RPMI8226 (cell line): Measurements from ENCODE around the gene CDK5R1.

Experiments used
- DNase-seq: peaks from one replicate; pipeline ENCODE4 v3.0.0-alpha.2; 2015

CDK5R1 gene

DNA sequence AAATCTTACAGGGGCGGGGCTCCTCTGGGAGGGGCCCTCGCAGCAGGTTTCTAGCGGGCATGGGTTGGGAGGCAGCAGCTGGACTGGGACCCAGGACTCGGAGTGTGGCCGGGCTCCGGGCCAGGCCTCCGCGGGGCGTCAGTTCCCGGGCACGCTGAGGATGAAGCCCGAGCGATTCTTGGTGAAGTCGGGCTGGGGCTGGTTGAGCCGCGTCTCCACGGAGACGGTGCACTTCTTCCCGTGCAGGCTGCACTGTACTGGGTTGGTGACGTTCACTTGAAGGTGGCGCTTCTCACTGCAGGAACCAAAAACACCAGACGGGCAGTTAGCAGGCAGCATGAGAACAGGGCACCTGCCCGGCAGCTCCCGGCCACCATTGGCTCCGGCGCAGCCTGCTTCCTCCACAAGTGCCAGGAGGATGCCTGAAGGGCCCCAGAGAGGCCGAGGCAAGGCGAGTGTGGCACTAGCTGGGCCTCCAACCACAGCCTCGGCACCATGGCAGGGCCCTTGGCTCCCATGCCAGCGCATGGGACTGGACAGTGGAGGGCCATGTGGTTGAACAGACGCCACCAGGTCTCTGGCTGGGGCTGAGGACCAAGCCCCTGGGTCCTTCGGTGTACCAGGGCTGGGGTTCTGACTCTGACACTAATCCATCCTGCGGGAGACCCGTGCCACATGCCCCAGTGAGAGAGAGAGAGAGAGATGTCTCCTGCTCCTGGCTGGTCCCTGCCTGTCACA is 8.0 kb downstream of the CDK5R1 start:
- DNase-seq, result no peak

DNA sequence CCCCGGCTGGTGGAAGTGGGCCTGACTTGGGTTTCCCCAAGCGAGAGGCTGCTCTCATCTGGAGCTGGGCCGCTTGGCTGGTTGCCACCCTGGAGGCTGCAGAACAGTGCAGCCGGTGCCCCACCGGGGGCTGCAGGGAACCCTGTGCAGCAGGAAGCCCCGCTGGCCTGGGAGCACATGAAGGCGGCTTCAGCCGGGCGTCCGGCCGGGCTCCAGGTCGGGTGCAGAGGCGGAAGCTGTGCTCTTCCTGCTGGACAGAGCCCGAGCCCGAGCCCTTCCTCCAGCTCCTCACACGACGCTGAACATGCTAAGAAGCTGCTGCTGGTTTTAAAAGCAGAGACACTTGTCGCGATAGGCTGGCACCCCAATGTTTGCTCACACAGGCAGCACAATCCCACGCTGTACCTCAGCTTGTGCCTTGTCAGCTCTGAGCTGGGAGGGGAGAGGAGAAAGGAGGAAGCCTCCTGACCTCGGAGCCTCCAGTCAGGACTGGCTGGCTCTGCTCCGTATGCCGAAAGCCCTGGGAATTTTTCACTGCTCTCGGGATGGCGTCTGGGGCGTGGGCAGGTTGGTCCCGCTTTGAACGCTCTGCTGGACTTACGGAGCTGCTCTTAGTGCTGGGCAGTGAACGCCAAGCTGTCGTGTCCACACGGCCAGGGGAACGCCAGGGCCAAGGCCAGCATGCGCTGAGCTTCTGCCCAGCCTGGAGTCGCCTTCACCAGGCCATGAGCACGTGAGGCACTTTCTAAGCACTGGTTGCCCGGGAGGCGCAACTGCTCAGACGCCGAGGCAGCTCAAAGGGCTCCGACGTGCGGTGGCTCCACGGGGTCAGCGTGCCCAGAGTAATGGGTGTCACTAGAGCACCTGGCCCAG is 8.8 kb downstream of the CDK5R1 start:
- DNase-seq, result no peak

DNA sequence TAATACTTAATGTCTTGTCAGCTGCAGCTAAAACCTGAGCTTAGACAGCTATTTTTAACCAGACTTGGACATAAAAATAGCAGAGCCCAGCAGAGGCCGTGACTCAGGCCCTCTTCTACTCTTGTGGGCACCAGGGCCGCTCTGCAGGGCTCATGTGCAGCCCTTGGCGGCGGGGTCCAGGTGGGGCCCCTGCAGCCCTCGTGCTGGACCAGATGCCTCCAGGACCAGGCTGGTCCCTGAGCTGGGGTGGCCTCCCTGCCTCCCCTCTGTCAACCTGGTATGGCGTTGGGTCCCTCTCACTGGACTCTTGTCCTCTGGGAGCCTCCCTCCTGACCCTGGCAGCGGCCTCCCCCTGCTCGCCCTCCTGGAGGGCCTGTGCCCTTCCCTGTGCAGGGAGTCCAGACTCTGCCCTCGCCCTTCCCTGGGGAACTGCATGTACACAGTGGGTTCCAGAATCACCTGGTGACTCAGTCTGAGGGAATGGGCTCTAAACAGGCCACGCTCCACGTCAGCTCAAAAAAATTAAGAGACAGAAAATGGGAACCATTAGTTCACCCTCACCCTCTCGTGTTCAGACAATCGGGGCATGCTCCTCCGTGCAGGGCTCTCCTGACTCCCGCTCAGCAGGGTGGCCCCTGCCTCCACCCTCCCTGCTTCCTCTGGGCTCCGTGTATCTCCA is 9.7 kb downstream of the CDK5R1 start:
- DNase-seq, result no peak

DNA sequence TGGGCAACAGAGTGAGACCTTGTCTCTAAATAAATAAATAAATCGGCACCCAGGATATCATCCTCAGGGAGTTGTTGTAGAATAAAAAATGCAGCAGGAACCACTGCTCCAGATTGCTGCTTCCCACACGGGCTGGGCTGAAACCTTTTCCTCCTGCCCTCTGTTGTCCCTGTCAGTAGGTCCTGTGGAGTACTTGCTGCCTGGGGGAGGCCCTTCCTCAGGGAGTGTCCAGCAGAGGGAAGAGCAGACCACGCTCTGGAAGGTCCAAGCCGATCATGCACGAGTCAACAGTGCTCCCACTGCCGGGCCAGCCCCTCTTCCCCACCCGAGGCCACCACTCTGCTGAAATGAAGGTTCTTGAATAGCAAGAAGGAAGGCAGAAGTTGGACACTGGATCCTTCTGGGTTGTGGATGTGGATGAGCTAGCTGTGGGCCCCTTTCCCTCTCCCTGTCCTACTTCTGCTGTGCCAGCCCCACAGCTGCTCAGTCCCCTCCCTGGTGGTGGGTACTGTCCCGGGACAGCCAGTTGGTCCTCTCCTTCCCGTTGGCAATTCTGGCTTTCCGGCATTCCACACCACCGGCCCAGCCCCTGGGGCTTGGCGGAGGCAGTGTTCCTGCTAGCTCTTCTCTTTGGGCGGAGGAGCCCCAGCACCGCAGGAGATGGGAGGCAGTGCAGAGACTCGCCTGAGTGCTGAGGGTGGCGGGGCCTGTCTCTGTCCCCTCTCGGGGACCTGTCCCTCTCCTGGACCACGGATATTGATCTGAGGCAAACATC is 10.8 kb downstream of the CDK5R1 start:
- no peak for DNase-seq

DNA sequence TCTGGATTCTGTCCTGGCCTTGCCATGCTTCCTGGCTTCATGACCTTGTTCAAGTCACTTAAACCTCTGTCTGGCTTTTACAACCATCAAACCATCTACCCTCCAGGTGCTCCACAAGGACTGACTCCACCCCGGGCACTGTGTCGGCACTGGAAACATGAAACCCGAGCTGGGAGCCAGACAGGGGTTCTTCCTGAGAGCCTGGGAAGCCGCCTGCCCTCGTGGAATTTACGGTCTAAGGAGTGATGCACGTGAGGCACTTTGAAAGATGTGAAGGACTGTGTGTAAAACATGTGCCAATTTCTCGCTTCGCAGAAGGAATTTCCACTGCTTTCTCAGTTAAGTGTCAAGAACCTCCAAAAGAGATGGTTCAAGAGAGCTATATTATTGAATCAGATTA is 11.6 kb downstream of the CDK5R1 start:
- DNase-seq, result no peak

DNA sequence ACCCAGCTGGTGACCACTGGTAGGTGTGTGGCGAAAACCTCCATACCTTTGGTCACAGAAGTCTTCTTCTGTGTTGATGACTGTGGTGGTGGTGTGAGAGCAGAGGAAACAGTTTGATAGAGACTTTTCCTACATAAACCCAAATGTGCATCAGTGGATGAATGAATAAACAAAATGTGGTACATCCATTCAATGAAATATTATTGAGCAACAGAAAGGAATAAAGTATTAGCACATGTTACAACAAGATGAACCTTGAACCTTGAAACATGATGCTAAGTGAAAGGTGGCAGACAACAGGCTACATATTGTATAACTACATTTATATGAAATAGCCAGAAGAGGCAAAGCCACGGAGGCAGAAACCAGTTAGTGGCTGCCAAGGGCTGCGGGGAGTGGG is 15.2 kb downstream of the CDK5R1 start:
- no peak for DNase-seq

DNA sequence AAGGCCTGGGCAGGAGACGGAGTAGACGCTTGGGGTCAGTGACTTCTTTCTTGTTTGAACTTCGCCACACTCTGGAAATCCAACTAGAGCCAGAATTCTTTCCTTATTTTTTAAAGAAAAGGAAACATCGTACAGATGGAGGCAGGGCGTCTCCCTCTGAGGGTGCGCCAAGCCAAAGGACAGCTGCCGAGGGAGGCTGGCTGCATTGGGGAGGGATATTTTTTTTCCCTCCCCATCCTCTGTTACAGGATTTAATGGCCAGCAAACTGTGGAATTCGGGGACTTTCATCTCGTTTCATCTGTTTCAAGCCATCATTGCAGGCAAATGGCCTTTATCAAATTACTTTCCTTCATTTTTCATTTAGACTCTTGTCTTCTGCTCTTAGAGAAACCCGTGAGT is 15.9 kb downstream of the CDK5R1 start:
- DNase-seq, result no peak

DNA sequence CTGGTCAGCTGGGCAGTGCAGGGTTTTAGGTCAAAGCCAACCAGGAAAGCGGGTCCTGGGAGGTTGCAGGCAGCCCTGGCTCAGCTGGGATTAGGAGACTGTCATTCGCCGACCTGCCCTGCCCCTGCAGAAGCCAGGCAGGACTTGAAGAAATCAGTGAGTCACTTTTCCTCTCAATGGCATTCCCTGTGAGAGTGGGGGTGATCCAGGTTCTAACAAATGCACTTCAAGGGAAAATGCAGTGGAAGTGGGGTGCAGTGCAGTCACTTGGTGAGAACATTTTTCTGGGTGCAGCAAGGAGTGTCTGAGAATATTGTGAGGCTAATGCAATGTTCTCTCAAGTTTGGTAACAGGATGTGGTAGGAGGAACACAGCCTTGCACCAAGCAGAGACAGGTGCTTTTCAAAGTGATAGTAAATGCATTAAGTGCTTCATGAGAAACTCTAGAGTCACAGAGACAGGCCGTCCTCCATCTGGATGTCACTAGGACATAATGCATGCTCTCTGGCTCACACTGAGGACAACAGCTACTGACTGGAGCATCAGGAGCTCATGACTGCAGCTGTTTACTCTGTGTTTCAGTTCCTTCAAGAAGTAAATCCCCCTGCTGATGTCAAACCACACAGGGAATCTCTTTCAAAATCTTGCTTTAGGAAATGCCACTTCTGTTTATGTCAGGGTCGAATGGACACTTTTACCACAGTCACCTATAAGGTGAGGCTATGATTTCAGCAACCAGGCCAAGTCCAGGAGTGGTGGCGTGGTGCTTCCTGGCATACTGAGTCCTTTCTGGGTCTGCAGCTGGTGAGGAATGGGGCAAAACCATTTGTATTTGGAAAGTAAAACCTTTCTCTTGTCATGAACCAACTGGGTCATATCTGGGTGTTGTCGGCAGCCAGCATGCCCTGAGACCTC is 16.7 kb downstream of the CDK5R1 start:
- DNase-seq, result peak; percentile 86

DNA sequence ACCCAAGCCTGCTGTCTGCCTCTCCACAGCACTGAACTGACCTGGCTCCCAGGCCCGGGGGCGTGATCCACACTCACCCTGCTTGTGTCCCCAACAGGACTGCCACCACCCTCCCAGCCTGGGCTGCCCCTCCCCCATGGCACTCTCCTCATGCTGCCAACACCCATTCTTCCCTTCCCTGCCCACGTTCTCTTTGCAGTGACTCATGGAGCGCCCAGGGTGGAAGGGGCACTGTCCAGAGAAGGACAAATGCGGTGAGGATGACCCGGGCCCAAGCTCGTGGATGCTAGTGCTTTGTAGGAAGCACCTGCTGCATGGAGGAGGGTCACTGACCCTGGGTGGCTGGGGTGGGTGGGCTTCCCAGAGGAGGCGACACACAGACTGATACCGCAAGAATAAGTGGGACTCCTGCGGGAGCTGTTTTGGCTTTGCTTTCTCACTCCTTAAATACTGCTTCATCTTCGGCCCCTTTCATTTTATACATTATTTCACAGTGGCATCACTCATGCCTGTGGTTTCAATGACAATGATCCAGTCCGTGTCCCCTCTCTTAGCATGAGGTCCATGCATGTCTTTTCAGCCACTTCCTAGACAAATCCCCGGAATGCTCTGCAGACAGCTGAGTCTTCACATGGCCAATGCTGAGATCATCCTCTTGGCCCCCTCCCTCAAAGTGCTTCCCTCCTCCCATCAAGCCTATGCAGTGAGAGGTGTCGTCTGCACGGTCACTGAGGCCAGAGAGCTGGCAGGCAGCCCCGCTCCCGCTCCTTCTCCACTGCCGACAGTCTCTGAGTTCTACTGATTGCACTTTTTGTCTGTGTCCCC is 17.6 kb downstream of the CDK5R1 start:
- DNase-seq, result no peak

DNA sequence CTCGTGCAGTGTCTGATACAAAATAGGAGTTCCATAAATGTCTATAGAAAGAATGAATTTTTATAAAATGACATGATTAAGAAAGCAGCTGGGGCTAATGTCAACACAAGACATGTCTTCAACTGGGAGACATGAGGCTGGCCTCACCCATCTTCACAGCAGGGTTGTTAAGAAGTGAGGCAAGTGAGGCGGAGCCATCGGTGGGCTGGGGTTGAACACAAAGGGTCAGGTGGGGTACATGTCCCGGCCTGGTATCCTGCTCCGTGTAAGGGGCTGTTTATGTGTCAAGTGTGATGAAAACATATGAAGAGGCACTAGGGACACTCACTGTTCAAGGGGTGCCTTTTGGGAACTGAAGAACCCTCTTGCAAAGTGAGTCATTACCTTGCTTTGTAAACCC is 22.1 kb downstream of the CDK5R1 start:
- DNase-seq, result no peak

DNA sequence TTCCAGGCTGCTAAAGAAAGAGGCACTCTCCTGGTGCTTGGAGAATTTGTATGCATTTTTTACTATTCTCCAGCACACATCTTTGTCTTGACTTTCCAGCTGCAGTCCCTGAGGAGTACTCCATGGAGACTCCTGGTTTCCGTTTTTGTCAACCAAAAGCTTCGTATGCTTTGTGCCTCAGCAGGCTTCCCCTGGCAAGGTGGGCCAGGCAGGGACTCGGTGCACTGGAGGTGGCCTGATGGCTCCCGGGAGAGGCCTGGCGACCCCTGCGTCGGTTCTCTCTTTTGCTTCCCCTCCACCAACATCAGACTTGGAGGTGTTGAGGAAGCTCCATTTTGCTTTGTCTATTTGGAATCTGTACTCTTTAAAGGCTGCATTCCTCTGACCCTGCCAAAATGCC is 23.7 kb downstream of the CDK5R1 start:
- DNase-seq, result no peak

DNA sequence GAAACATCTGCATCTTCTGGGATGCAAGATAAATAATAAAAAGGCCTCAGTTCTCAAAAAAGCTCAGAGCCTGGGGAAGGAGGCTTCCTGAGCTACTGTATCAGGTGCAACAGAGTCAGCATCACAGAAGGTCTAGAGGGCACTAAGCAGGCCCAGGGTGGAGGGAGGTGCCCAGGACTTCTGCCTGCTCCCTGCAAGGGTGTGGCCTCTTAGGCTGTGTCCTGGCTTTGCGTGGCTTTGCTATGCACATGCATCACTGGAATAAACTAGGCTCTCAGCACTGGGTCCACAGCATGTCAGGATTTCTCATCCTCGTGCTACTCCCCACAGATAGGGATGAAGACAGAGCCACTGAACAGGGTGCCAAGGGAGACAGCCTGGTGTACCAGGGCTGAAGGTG is 25.5 kb downstream of the CDK5R1 start:
- no peak for DNase-seq

DNA sequence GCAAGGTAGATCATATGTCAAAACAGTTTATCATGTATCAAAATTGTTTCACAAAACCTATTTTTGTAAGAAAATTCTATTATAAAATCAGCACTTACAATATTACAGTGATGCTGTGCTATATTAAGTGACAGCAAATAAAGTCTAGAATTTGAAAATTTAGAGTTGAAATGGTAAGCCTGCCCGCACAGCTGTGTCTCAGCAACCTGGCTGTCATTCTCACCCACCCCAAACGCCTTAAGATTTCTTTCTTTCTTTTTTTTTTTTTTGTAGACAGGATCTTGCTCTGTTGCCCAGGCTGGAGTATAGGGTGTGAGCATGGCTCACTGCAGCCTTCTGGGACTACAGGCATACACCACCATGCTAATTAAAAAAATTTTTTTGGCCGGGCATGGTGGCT is 26.8 kb downstream of the CDK5R1 start:
- DNase-seq, result no peak

DNA sequence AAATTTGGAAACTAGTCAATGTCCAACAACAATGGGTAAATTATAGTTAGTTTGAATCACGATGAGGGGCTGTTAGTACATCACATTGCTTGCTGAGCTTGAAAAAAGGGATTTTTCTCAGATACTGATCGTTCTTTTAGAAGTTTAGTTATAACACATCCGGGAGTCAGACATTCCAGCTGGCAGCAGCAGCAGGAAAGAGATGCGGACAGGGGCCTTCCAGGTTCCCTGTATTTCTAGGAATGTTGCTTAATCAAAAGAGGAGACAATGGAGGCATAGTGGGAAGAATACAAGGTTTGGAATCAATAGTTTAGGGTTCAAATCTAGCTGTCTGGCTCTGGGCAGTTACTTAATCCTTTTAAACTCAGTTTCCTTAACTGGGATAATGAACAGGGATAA is 27.8 kb downstream of the CDK5R1 start:
- no peak for DNase-seq

DNA sequence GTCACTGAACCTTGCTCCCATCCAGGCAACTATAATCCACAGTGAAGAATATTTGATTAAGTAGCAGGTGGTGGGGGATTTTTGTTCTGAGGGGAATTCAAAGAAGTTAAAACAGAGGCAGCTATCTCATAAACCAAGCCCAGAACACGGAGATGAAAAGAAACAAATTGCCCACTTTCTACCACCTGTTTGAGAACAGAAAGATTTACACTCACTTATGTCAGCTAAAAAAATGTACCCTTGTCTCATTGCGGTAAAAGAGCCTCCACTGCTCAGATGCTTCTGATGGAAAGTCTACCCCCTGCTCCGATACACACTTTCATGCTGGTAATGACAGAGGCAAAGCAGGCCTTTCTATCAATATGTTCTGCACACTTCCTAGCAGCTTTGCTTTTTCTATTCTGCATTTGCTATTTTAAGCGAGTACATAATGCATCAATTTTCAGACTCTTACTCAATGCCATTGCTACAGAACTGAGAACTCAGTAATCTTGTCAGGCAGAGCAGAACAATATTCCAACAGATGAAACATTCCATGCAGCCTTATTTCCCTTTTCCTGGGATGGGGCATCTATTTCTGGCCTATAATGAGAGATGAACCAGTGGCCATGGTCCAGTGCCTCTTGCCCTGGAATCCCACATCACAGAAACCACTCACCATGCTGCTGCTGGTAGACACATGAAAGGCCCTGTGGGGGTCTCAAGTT is 29.0 kb downstream of the CDK5R1 start:
- no peak for DNase-seq

DNA sequence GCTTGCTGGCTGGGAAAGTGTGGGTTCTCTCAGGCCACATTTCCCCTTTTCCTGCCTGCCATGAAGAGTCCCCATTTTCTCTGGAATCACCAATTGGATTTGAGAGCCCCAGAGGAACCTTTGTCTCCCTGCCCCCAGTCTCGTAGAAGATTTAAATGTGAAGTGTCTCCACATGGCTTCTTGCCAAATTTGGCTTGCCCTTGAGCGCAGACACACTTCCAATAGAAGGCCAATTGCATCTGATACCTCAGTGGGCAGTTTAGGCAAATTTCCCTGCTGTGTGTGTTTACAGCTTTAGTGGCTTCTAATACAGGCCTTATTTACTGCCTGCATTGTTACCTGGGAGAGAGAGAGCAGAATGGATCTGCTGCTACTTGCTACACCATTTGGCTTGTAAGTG is 29.7 kb downstream of the CDK5R1 start:
- DNase-seq, result no peak

DNA sequence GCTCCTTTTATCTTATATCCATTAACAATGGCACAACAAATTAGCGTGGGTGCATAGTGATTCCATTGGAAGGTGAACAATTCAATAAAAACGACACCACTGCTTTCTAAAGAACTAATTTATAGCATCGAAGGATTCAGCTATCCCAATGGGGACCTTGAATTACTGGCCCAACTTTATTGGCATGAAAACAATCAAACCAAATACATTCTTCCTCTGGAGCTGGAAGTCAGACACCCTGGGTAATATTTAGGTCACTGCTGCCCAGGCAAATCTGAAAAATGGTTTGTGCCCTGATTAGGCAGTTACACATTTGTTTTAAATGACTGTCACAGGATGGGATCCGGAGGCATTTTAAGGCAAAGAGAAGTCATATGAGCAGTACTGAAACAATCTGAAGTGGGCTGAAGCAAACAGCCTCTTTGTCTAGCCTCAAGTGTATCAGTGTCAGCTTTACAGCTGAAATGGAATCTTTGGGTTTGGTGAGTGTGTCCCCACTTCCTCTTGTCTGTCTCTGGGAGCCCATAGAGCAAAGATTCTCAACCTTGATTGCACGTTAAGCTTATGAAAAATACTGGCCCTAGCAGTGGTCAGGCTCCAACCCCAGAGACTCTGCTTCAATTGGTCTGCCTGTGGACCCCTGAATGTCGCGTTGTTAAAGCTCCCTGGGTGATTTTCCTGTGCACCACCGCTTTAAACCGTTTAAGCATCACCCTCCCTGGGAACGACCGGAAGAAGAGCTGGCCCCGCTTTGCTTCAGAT is 30.3 kb downstream of the CDK5R1 start:
- no peak for DNase-seq

DNA sequence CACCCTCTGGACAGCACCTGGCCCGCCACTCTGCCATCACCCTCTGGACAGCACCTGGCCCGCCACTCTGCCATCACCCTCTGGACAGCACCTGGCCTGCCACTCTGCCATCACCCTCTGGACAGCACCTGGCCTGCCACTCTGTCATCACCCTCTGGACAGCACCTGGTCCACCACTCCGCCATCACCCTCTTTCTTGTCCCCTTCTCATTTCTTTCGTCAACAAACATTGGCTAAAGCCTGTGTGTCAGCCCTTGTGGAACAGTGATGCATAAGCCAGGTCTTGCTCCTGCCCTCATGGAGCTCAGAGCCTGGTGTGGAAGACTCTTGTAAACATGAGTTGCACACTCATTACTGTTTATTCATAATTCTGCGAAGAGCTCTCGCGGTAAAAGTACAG is 31.2 kb downstream of the CDK5R1 start:
- no peak for DNase-seq

DNA sequence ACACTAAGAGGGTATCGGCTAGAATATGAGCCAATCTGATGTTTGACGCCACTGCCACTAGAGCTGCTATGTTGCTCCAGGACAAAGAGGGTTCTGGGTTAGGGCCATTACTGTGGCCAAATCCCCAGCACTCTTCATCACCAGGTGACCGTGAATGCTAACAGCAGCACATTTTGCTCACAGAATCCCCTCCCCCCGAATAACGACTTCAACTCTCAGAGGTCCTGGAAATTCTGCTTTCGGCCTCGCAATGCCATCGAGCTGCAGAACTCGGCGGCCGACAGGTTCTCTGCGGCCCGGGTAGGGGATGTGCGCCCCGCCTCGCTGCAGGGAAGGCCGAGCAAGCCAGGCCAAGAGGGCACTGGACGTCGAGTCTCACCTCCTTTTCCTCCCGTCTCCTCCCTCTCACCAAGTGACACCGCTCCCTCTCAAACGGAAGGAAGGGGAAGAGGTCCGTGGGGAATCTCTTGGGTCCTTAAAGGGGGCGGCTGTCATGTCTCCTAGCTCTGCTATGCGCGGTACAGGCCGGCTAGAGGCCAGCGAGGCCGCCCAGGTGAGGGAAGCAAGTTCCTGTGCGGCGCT is 31.9 kb downstream of the CDK5R1 start:
- DNase-seq, result no peak
